Measurements from ENCODE around the gene REG1B.

REG1B gene, protein sequence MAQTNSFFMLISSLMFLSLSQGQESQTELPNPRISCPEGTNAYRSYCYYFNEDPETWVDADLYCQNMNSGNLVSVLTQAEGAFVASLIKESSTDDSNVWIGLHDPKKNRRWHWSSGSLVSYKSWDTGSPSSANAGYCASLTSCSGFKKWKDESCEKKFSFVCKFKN

DNA sequence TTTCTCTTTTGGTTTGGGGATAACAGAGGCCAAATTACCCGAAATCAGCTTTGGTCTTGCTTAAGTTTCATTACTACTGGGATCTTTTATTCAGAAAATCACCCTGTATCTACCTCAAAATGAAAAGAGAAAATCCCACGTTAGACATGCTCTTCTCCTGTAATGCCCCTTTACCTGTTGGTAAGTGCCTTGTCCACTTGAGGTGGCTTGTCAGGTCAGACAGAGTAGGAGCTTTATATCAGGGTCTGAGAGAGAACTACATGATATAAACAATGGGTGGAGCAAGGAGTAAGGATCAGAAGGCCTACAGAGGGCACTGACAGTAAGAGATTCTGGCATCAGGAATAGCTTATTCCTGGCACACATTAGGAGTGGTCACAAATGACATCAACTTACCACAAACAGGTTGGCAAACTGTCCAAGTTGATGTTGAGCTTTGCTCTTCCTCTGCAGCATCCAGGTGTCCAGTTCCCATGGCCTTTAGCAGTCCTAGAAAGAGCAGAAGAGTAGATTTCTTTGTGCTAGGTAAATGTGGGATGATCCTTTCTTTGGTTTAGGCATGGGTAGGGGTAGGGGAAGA, at the start of gene REG1B:
Gene REG1B (minus strand): TSS at position 209 of the 580 bp plus-strand sequence. CDS start 381 bp downstream, outside the sequence.
- no peak for DNase-seq

DNA sequence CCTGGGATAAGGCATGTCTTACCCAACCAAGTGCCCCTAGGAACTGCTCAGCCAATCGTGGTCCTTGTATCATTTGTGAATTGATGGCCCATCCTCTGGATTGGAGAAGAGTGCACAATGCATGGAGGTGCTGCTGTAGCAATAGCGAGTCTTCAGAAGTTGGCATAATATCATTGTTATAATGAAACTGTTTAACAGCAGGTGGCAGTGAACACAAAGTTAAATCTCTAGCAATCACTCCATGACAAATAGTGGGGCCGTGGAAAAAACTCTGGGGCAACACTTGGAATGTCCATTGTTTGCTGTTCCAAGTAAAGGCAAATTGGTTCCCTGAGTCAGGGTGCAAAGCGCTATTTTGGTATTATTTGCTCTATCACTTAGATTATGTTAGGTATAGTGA, 43.9 kb upstream of the REG1B start:
- DNase-seq: no peak

DNA sequence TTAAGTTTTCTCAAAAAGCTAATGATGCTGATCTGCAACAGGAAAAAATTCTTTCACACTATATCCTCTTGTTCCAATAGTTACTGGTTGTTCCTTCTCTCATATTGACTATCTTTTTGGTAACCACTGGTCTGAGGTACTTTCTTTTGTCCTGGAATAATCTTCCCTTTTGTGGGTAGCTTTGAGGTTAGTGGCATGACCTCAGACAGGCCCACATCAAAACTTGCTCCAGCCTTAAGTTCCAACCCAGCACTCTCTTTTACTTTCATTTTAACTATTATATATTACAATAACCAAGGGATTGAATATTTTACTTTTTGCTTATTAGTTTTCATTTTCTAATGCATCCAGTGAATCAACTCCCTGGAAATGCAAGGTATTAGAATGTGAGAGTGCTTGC, 42.0 kb upstream of the REG1B start:
- no peak for DNase-seq

DNA sequence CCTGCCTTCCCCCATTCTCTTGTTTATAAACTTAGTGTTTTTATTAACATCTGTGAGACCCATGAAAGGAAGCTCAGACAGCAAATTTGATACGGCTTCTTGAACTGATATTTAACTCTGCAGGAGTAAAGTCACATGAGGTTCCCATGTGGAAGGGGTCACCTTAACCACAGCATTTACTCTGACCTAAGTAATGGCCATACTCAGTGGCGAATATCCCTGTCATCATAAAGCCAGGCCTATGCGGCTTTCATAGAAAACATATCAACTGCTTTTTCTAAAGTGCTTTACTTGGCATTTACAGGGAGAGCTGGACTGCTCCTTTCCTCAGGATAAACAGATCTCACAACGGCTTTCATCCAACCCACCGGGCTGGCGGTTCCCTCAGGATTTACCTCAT, 41.5 kb upstream of the REG1B start:
- DNase-seq: no peak

DNA sequence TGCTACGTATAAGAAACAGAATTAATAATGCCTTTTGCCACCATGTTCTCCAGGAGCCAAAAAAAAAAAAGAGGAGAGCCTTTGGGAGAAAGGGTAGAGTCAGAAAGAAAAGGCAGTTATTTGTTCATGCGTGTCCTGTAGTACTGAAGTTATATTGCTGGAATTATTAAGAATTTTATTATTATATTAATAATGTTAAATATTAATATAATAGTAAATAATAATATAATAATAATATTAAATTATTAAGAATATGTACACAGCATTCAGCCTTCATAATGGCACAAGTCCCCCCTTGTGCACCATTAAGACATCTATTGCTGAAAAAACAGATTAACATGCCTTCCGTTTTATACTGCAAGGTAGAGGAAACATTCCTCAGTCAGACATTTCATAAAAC, 40.6 kb upstream of the REG1B start:
- DNase-seq: no peak

DNA sequence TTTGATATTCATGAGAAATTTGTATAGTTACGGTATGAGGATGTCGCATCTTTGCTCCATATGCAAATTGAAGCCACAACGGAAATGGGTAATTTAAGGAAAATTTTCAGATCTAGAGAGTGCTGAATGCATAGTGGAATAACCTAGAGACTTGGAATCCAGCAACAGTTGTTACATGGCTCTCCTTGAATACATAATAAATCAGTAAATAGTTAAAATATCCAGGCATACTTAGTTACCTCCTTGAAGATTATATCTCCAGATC, 37.9 kb upstream of the REG1B start:
- no peak for DNase-seq

DNA sequence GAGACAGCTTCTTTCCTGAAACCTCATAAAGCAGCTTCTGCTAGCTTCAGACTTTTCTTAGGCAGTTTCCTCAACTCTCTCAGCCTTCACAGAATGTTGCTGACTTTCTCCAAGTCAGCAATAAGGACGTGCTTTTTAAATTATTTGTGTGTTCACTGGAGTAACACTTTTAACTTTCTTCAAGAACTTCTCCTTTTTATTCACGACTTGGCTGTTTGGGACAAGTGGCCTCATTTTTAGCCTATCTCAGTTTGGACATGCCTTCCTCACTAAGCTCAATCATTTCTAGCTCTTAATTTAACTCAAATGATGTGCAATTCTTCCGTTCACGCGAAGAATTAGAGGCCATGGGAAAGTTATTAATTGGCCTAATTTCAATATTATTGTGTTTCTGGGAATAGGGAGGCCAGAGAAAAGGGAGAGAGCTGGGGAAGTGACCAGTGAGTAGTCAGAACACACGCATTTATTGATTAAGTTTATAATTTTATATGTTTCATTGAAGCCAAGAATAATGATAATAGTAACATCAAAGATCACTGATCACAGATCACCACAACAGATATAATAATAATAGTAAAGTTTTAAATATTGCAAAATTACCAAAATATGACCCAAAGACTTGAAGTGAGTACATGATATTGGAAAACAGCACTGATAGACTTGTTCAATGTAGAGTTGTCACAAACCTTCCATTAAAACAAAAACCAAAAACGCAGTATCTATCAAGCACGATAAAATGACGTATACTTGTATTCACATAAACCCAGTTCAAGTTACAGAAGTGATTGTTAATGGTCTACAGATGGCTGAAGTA, 37.3 kb upstream of the REG1B start:
- no peak for DNase-seq

DNA sequence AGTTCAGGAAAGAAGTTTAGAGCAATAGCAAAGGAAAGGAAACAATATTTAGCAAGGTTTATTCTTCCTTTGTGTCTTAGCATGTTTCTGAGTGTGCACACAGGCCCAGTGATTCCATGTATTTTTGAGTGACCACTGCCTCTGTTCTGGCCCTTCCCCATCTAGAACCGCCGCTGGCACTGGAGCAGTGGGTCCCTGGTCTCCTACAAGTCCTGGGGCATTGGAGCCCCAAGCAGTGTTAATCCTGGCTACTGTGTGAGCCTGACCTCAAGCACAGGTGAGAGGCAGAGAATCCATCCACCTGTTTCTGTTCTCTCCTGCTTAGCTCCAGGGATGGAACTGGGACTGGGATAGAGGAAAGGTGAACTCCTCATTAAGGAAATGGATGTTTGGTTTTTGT, 34.9 kb upstream of the REG1B start:
- no peak for DNase-seq

DNA sequence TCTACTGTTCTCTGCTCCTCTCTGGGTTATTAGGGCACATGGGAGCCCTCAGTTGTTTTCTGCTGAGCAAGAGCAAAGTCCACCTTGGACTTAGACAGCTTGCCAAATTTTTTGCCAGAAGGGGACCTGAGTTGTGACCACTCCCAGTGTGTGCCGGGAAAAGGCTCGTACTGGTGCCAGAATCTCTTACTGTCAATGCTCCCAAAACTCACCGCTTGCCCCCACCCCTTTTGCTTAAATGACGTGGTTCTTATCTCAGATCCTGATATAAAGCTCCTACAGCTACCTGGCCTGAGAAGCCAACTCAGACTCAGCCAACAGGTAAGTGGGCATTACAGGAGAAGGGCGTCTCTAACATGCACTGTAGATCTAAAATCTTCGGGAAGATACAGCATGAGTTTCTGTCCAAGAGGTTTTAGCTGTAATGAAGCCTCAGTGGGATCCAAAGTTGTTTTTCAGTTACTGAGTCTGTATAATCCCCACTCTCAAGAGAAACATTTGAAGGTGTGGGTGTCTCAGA, 32.5 kb upstream of the REG1B start, which contains the start of gene REG1A:
Gene REG1A (plus strand): TSS at position 295 of the 520 bp plus-strand sequence. CDS start 374 bp downstream, outside the sequence.
- DNase-seq: no peak

DNA sequence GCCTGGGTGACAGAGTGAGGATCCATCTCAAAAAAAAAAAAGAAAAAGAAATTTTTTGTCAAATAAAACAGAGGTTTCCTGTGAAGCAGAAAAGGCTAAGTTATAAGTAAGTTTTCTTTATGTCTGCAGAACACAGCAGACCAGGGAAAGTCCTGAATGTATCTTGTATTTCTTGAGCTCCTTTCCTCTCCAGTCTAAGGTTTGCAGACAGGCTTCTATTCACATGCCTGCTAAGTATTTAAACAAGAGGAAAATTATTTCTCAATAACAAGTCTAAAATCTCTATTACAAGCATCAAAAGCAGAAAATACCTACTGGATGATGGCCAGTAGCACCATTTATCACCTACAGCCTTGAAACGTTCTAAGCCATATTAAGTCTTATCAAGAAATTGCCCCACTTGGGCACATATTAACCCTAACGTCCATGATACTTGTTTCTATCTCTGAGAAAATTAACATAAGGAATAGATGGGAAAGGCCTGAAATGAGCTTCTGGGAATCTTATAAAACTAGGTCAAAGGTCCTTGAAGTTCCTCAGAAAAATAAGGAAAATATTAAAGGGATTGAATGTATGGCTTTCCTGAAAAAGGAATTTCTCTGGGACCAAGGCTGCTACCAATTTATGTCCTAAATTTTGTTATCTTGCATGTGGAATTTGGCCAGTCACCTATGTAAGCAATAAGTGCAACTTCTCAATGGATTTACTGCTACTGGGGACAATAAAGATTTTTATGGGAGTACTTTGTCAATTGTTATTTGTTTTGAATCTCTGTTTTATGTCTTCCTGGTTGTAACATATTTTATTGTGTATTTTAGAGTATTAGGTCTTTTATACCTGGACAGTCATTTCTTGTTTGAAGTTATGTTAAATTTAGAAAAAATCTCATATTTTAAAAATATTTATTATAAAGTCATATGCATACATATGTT, 29.5 kb upstream of the REG1B start:
- no peak for DNase-seq

DNA sequence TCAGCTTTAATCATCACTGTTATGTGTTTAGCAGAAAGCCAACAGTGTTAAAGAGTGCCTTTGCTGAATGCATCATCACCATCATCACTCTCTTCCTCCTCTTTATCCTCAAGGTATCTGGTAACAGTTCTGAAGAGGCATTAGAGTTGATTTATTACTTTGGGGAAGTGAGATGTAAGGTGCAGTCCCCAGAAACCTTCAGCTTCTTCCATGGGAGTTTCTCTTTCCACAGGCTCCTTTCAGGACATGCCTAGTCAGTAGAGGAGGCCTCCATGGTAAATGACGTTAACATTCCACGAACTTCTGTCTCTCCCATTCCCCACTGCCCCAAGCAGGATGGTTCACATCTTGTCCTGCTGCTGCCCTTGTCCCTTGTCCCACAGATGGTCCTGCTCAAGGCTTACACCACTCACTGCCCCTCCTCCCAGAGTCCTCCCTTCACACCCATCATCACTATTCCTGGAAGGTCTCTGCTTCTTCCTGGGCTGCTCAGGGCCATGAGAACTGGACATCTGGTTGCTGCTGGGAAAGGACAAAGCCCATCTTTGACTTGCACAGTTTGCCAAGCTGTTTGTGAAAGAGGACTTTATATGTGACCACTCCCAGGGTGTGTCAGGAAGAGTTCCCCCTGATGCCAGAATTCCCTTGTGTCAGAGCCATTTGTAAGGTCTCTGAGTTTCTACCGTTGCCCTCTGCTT, 27.2 kb upstream of the REG1B start:
- no peak for DNase-seq

DNA sequence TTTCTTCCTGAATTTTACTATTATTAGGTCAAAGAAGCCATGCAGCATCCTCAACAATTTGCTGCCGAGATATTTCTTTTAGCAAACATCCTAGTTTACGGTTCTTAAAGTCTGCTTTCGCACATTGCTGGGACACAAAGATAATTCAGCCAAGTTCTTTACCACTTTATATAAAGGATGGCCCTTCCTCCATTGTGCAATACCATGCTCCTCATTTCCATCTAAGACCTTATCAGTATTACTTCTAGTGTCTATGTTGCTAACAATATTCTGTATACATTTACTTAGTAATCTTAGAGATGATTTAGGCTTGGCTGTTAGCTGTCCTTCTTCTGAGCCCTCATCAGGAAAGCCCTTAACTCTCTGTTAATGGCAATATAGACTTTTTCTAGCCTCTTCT, 24.5 kb upstream of the REG1B start:
- DNase-seq: no peak

DNA sequence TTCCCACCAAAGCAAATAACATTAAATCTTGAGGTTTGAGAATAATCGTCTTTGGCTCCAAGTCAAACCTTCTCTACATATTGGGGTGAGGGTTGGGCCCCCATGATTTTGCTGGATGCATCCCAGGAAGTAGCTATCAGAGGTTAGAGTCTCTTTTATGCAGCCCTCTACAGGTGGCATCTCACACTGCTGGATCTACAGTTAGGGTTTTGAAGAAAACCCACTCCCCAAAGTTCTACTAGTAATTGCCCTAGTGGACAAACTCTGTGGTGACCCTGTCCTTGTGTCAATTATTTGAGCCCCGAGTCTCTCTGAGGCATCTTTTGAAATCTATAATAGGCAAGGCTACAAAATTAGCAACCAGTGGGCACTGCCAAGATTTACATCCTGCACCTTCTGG, 17.5 kb upstream of the REG1B start:
- no peak for DNase-seq

DNA sequence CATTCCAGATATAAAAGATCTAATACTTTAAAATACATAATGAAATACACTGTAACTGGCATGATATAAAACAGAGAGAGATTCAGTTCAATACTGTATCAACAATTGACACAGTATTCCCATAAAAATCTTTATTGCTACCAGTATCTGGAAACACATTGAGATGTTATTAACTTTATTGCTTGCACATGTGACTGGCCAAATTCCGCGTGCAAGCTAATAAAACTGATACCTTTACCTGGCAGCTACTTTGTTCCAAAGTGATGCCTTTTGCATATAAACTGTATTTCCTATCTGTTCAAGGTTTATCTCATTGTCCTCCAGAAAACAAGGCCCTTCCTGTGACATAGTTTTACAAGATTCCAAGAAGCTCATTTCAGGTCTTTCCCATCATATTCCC, 15.4 kb upstream of the REG1B start:
- no peak for DNase-seq

DNA sequence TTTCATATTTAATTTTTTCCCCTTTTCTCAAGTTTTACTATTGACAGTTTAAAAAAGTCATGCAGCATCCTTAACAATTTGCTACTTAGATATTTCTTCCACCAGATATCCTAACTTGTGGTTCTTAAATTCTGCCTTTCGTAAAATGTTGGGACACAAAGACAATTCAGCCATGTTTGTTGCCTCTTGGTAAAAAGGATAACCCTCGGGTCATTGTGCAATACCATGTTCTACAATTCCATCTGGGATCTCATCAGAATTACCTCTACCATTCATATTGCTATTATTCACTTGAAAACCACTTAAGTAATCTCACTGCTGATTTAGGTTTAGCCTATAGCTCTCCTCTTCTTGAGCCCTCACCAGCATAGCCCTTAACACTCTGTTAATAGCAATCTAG, 13.2 kb upstream of the REG1B start:
- no peak for DNase-seq

DNA sequence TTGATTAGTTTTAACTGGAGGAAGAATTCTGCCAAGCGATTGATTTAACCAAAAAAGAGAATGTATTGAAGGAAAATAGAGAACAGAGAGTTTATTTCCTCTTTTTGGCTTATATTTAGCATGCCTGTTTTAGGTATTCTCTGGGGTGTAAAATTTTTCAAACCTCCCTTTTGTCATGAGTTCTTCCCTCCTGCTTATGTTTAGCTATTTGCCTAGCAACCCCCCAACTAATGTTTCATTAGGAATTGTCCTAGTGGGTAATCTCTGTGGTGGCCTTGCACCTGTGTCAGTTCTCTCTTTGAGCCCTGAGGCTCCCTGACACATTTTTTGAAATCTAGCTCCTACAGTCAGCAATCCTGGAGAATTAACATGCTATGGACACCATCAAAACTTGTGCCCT, 12.5 kb upstream of the REG1B start:
- DNase-seq: no peak

DNA sequence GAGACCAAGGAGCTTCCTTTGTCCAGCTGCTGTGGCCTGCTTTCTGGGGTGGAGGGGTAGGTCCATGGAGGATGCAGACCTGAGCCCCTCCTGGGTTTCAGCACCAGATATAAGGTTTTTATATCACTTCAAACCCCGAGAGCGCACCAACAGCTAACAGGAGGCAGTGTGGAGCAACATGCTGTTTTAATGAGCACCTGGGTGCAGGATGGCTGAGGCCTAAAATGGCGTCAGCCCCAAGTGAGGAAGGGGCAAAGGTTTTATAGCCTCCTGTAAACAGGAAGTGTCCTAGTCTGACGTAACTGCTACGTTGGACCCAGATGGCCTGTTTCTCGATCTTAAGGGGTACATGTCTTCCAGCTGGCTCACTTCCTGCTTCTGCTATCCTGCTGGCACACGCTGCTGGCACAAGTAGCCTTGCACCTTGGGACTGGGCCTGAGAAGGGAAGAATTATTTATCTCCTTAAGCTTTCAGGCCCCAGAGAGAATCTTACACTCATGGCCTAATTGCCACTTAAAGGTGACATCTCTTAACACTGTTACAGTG, 11.4 kb upstream of the REG1B start:
- no peak for DNase-seq

DNA sequence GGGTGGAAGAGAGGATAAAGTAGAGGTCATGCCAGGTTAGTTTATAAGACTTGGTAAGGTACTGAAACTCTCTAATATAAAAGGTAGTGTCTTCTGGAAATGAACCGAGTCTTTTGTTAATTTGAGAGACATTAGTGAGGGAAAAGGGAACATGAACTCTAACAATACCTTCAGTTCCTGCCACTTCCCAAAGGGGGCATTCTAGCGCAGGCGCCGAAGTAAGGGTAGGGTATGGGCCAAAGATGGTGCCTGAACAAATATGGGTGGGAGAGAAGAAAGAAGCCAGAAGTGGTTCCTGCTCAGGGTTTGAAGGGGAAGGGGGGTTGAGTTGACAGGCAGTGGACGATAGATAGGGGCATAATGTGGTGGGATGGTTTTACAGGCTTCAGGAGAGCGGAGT, 10.1 kb upstream of the REG1B start:
- no peak for DNase-seq

DNA sequence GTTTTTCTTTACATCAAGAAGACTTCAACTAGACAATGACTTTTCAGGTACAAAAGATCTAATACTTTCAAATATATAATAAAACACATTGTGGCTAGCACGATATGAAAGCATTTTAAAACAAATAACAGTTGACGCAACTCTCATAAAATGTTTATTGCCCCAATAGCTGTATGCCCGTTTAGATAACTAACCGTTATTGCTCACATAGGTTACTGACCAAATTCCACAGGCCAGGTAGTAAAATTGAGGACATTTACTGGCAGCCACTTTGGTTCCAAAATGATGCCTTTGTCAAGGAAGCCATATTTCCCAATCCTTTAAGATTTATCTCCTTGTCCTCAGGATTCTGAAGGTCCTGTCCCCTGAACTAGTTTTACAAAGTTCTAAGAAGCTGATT, 2.9 kb upstream of the REG1B start:
- DNase-seq: no peak

DNA sequence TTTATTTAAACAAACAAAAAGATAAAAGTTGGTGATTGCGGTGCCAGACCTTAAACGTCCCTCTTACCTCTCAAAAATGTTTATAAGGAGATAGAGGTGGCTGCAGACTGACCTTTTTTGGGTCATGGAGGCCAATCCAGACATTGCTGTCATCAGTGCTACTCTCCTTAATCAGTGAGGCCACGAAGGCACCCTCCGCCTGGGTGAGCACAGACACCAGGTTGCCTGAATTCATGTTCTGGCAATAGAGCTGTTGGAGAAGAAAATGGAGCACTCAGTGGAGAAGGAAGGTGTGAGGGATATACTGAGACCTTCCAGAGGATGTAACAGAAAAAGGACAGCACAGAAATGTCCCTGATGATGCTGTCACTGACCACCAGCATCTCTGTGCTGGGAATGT, 1.5 kb downstream of the REG1B start:
- DNase-seq: no peak

DNA sequence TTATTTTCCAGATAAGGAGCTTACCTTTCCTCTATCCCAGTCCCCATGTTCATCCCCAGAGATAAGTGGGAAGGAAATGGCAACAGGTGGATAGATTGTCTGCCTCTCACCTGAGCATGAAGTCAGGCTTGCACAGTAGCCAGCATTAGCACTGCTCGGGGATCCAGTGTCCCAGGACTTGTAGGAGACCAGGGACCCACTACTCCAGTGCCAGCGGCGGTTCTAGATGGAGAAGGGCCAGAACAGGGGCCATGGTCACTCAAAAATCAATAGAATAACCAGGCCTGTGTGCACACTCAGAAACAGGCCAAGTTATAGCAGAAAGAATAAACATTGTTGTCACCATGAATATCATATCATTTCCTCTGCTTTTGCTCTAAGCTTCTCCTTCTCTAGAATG, 2.4 kb downstream of the REG1B start:
- DNase-seq: no peak

DNA sequence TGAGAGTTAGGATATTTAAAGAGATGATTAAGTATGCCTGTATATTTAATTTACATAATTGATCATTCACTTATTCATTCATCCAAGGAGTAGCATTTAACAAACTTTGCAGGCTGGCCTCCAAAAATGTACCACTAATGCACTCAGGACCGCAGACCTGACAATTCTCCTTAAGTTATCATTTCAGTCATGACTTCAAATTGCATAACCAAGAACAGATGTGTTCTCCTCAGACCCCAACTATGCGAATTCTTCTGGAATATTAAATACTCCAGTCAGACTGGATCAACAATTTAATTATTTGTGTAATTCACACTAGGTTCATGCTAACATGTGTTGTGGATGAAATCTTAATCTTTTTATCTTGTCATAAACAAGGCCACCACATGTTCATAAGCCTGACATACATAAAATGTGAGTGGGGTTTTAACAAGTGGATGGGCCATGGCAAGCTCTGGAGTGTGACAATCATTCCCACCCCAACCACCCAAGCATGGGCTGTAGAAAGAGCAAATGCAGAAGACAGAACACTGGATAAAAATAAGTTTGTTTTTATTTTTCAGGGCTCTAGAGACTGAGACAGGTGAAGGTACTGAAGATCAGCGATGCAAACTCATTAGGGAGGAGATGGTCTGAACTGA, 3.2 kb downstream of the REG1B start:
- DNase-seq: no peak

Measured in stimulated activated CD4-positive, alpha-beta T cell treated with anti-CD3 and anti-CD28 coated beads, Interleukin-4, amount 100 ng/mL, for 1 hour (primary cell).